ENCODE results near the gene JARID2.

GRCh38 chr6:15547400-15547799, 301.5 kb downstream of the JARID2 start:
- TF ChIP-seq, protein P1, sequence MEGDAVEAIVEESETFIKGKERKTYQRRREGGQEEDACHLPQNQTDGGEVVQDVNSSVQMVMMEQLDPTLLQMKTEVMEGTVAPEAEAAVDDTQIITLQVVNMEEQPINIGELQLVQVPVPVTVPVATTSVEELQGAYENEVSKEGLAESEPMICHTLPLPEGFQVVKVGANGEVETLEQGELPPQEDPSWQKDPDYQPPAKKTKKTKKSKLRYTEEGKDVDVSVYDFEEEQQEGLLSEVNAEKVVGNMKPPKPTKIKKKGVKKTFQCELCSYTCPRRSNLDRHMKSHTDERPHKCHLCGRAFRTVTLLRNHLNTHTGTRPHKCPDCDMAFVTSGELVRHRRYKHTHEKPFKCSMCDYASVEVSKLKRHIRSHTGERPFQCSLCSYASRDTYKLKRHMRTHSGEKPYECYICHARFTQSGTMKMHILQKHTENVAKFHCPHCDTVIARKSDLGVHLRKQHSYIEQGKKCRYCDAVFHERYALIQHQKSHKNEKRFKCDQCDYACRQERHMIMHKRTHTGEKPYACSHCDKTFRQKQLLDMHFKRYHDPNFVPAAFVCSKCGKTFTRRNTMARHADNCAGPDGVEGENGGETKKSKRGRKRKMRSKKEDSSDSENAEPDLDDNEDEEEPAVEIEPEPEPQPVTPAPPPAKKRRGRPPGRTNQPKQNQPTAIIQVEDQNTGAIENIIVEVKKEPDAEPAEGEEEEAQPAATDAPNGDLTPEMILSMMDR (IDR thresholded peaks at IDR 0.05): no peak
- no peak for TF ChIP-seq POLR2A (IDR thresholded peaks at IDR 0.05)

Data from heart left ventricle (tissue), 13 donors.